Endothelial cell of umbilical vein (primary cell): Measurements from ENCODE around the gene SPNS1. TPM values are rescaled to one million over a fixed set of nuclear protein-coding genes. Genes with fewer than 3 reads are reported as not detected.
A peak's percentile ranks its signal among the peaks of the same experiment; 100 is the strongest.

Experiments
- BruUV-seq: library from RNA; stranded (reverse); fragments of 400-500 nt; replicated peaks from 2 replicates; lab custom pipeline; 2021; lab: Mats Ljungman, UMichigan
- CTCF ChIA-PET: fragments of 300-600, 350-600 bp; sonication (Branson Sonifier 250); formaldehyde crosslinking; loops from one replicate; lab custom pipeline; 2021; ENCODE audit warnings: antibody characterized with exemption, inconsistent platforms; lab: Charles Lee
- POLR2A ChIA-PET: fragments of 300-600, 350-600 bp; sonication (Branson Sonifier 250); formaldehyde crosslinking; loops from one replicate; lab custom pipeline; 2021; ENCODE audit warnings: antibody characterized with exemption, inconsistent platforms; lab: Charles Lee
- DNase-seq: peaks from one replicate; pipeline ENCODE4 v3.0.0-alpha.2; 2011; ENCODE audit warnings: low read depth, low spot score
- FAIRE-seq: peaks from 2 replicates; lab custom pipeline; 2011; peaks lifted over from hg19 to GRCh38; lab: Jason Lieb, UNC
- H2AFZ ChIP-seq: 2 replicates; pipeline ENCODE4 v1.6.0; 2012; ENCODE audit warnings: low read depth, low read length, control low read depth, inconsistent platforms
- H3K27ac ChIP-seq: 2 replicates; pipeline ENCODE4 v1.5.1; 2011; ENCODE audit warnings: low read depth, mild to moderate bottlenecking, control low read depth, low read length, moderate library complexity; ENCODE audit not compliant: insufficient read depth
- H3K27me3 ChIP-seq, 2 experiments: 2 replicates each; pipeline versions ENCODE4 v1.6.0 to v1.6.1; 2011; ENCODE audit warnings: low read length in 2 of 2, mixed read lengths in 1 of 2; ENCODE audit not compliant: control insufficient read depth in 2 of 2, insufficient read depth in 2 of 2
- H3K36me3 ChIP-seq, 2 experiments: 2 replicates in 1 of 2; 3 replicates in 1 of 2; pipeline ENCODE4 v1.5.1; 2011; ENCODE audit warnings: low read length in 2 of 2, mild to moderate bottlenecking in 1 of 2, moderate library complexity in 1 of 2; ENCODE audit not compliant: control insufficient read depth in 2 of 2, insufficient read depth in 2 of 2; ENCODE audit errors: extremely low read depth in 1 of 2
- H3K4me1 ChIP-seq: 3 replicates; pipeline ENCODE4 v1.5.1; 2011; ENCODE audit warnings: mild to moderate bottlenecking, low read length; ENCODE audit not compliant: control insufficient read depth, insufficient read depth; ENCODE audit errors: extremely low read depth
- H3K4me2 ChIP-seq: 2 replicates; pipeline ENCODE4 v1.6.1; 2011; ENCODE audit warnings: low read length, control low read depth, mixed read lengths; ENCODE audit not compliant: insufficient read depth
- H3K4me3 ChIP-seq, 3 experiments: fragments of 200-600 bp in 1 of 3; sonication (generic), shearing (Covaris generic) in 1 of 3; replicated peaks in 1 of 3; 2 replicates each; pipeline ENCODE4 v1.5.1; 2011 to 2016; ENCODE audit warnings: control low read depth in 3 of 3, low read length in 3 of 3, mild to moderate bottlenecking in 2 of 3, inconsistent platforms in 1 of 3, low read depth in 1 of 3, moderate library complexity in 1 of 3; ENCODE audit not compliant: insufficient read depth in 1 of 3
- H3K79me2 ChIP-seq: 2 replicates; pipeline ENCODE4 v1.6.0; 2012; ENCODE audit warnings: low read length, inconsistent platforms; ENCODE audit not compliant: control insufficient read depth, insufficient read depth
- H3K9ac ChIP-seq: replicated peaks from 2 replicates; pipeline ENCODE3; 2011; ENCODE audit warnings: low read length, control low read depth; ENCODE audit not compliant: insufficient read depth; ENCODE audit errors: extremely low read depth
- H3K9me1 ChIP-seq: replicated peaks from 3 replicates; pipeline ENCODE4 v1.6.0; 2011; ENCODE audit warnings: mild to moderate bottlenecking, low read length; ENCODE audit not compliant: control insufficient read depth, insufficient read depth; ENCODE audit errors: extremely low read depth
- H3K9me3 ChIP-seq: replicated peaks from 2 replicates; pipeline ENCODE4 v1.5.1; 2012; ENCODE audit warnings: low read length, inconsistent platforms; ENCODE audit not compliant: control insufficient read depth, insufficient read depth
- H4K20me1 ChIP-seq: replicated peaks from 2 replicates; pipeline ENCODE3; 2011; ENCODE audit warnings: mild to moderate bottlenecking, low read length; ENCODE audit not compliant: control insufficient read depth, insufficient read depth; ENCODE audit errors: extremely low read depth
- EZH2 ChIP-seq: IDR thresholded peaks from 2 replicates; pipeline ENCODE4 v1.6.1; 2012; ENCODE audit warnings: borderline replicate concordance, low read depth, mild to moderate bottlenecking, moderate library complexity, low read length, inconsistent platforms; ENCODE audit not compliant: severe bottlenecking
- FOS ChIP-seq: IDR thresholded peaks from 2 replicates; pipeline ENCODE4 v1.6.1; 2011; ENCODE audit warnings: mild to moderate bottlenecking, low read length, moderate library complexity, borderline replicate concordance; ENCODE audit not compliant: insufficient read depth
- GATA2 ChIP-seq: IDR thresholded peaks from 2 replicates; pipeline ENCODE4 v1.7.0; 2011; ENCODE audit warnings: low read depth, mild to moderate bottlenecking, moderate library complexity, mixed read lengths, low read length; ENCODE audit not compliant: insufficient read length, insufficient read depth
- JUN ChIP-seq: IDR thresholded peaks from 2 replicates; pipeline ENCODE4 v1.6.1; 2011; ENCODE audit warnings: borderline replicate concordance, low read depth; ENCODE audit not compliant: insufficient read length, insufficient read depth
- POLR2A ChIP-seq: IDR thresholded peaks from 2 replicates; pipeline ENCODE4 v1.6.1; 2012; ENCODE audit warnings: low read depth, mild to moderate bottlenecking, control low read depth, low read length
- POLR2AphosphoS5 ChIP-seq: IDR thresholded peaks from 2 replicates; pipeline ENCODE4 v1.6.1; 2012; ENCODE audit warnings: low read depth, mild to moderate bottlenecking, control low read depth, low read length, moderate library complexity; ENCODE audit not compliant: insufficient read depth
- dilution Hi-C: fragments of 300-500 bp; cut with MboI; formaldehyde crosslinking; loops from one replicate; pipeline ENCODE4 v1.15.0; 2019; ENCODE audit warnings: low sequenced_read_pairs; ENCODE audit not compliant: extremely low pct_ligation_motif_present
- intact Hi-C: fragments of 100-400 bp; cut with micrococcal nuclease; formaldehyde crosslinking; loops from one replicate; pipeline ENCODE4 v1.10.0; 2022
- polyA plus RNA-seq, 4 experiments: library from polyadenylated mRNA; depleted of rRNA in 3 of 4; stranded (reverse) in 3 of 4; unstranded in 1 of 4; fragments of >200 nt; gene quantifications; 2 replicates each; pipeline versions ENCODE4 v1.2.1 to v1.2.3, GENCODE V29; 2011 to 2012; ENCODE audit warnings: missing spikeins in 1 of 4
- total RNA-seq: library from RNA; stranded (reverse); gene quantifications from 2 replicates; pipeline ENCODE4 v1.2.3, GENCODE V29; 2021
- TF ChIP-seq, protein P1 (sequence below): IDR thresholded peaks from 2 replicates; pipeline ENCODE4 v1.6.1; 2011; ENCODE audit not compliant: insufficient read depth, insufficient read length
- TF ChIP-seq, protein P2 (sequence below), 2 donors: IDR thresholded peaks; 1 replicate in 1 of 2; 2 replicates in 1 of 2; pipeline ENCODE4 v1.5.1; 2011; ENCODE audit warnings: low read length in 2 of 2, mild to moderate bottlenecking in 2 of 2, moderate library complexity in 2 of 2, control low read depth in 1 of 2, inconsistent platforms in 1 of 2, low read depth in 1 of 2; ENCODE audit not compliant: insufficient read depth in 1 of 2; ENCODE audit errors: extremely low read depth in 1 of 2

SPNS1 gene
- total and polyA plus RNA-seq, 2 donors (not counting 3 experiments of a cell fraction or from before 2014, with no cell fraction given): 65.2 to 133 TPM

DNA sequence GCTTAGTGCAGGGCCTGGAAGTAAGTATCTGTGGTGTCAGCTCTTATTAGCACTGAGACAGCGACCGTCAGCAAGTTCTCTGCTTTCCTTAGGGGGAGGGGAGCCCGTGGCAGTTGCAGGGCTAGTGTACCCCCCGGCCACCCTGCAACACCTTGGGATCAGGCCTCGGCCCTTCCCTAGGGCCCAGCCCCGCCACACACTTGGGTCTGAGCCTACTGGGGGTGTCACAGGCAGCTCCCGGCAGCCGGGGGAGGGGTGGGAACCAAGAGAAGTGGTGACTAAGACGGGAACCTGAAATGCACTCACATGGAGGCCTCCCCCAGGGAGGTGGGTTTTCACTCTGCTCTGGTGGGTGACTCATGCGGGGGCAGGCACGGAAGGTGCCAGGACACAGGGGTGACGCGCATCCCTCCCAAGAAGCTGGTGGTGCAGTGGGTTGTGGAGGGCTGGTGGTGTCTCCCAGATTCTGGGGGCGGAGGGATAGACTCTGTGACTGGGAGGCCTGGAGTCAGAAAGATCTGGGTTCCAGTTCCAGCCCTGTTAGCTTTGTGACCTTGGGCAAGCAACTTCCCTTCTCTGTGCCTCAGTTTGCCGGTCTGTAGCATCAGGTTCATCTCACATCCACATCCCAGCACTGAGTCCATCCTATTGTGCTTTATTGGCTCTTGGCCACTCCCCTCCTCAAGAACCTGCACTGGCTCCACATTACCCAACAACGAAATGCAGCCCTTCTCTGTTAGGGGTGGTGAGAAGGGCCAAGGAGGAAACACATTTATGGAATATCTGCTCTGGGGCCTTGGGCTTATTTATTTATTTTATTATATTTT lies 54.8 kb downstream of the SPNS1 start:
- no peak overlapping the region for H3K9ac ChIP-seq
- POLR2A ChIA-PET: no interaction called here

More for the DNA sequence above, 54.8 kb downstream of the SPNS1 start:
- no peaks in the 10 kb centered on the region for H3K9me1 ChIP-seq
- dilution Hi-C loops: no loop called here
- no peak overlapping the region for H2AFZ ChIP-seq
- H3K4me1 ChIP-seq: no peaks in the 10 kb centered on the region
- DNase-seq: peak; percentile 40
- CTCF ChIA-PET: interaction anchor here (2.3 kb wide), 1 partner anchor 55 kb away, joined by 7 read pairs; the partner anchor contains the start of gene SPNS1
- no peaks in the 10 kb centered on the region for H4K20me1 ChIP-seq
- no peaks in the 10 kb centered on the region for H3K27me3 ChIP-seq
- peak; percentile 15 for FAIRE-seq
- intact Hi-C loops: no loop called here
- no peaks in the 10 kb centered on the region for H3K79me2 ChIP-seq
- no peaks in the 10 kb centered on the region for H3K9me3 ChIP-seq
- H3K36me3 ChIP-seq: no peaks in the 10 kb centered on the region
- no peak overlapping the region for H3K27ac ChIP-seq
- BruUV-seq: no TSS peak
- TF ChIP-seq, protein P1, sequence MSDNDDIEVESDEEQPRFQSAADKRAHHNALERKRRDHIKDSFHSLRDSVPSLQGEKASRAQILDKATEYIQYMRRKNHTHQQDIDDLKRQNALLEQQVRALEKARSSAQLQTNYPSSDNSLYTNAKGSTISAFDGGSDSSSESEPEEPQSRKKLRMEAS: no peak
- no peak for TF ChIP-seq GATA2
- TF ChIP-seq JUN: peak; percentile 14
- TF ChIP-seq, protein P2, sequence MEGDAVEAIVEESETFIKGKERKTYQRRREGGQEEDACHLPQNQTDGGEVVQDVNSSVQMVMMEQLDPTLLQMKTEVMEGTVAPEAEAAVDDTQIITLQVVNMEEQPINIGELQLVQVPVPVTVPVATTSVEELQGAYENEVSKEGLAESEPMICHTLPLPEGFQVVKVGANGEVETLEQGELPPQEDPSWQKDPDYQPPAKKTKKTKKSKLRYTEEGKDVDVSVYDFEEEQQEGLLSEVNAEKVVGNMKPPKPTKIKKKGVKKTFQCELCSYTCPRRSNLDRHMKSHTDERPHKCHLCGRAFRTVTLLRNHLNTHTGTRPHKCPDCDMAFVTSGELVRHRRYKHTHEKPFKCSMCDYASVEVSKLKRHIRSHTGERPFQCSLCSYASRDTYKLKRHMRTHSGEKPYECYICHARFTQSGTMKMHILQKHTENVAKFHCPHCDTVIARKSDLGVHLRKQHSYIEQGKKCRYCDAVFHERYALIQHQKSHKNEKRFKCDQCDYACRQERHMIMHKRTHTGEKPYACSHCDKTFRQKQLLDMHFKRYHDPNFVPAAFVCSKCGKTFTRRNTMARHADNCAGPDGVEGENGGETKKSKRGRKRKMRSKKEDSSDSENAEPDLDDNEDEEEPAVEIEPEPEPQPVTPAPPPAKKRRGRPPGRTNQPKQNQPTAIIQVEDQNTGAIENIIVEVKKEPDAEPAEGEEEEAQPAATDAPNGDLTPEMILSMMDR (IDR thresholded peaks at IDR 0.05; ENCODE audit: extremely low read depth in 1 of 2, insufficient read depth in 1 of 2, low read depth in 1 of 2, low read length in 2 of 2): no peak
- no peak for TF ChIP-seq EZH2
- TF ChIP-seq FOS: peak; percentile 26
- TF ChIP-seq POLR2A: no peak
- no peak for TF ChIP-seq POLR2AphosphoS5
- H3K4me3 ChIP-seq: no peak overlapping the region
- no peak overlapping the region for H3K4me2 ChIP-seq
